GM18858 (cell line): ENCODE measurements around the gene SPRY2.

ENCODE experiments used
- ATAC-seq: cut with Tn5 transposase; IDR thresholded peaks from one replicate; pipeline ENCODE4 v1.9.1; 2021; ENCODE audit not compliant: unreplicated experiment

The SPRY2 gene

DNA sequence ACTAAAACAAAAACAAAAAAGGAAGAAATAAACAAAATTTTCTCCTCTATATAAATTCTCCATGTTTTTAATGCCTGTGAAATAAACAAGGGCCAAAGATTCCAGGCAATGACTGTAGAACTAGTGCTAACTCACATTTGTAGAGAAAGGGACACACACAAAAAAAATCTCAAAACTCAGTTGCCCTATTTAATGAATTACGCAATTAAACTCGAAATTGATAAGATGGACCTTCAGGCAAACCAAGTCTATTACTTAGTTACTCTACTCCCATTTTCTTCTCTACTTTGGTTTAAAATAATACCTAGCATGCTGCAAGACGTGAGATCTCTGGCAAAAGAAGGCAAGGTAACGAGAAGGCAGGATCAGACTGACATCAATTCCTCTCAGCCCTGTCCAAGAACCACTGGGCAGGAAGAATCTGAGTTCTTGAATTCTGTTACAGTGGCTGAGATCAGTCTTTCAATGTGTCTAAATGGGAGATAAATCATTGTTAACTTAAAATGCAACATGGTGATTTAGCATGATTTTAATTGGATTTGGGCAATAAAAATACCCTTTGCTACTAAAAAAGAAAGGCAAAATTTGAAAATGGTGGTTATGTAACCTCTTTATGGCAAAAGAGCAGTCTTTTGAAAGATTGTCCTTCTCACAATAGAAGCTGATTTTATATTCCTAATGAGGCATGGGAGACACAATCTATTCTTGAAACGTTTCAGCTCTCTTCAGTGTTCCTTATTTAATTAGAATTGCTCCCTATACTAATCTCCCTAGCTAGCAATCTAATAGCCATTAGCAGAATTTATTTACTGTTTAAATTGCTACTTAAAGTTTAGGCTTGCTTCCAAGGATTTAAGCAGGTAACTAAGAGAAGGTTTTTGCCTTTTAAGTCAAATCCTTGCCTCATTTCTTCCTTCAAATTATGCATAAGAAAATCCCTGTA, 25.9 kb downstream of the SPRY2 start:
- no peak for ATAC-seq

DNA sequence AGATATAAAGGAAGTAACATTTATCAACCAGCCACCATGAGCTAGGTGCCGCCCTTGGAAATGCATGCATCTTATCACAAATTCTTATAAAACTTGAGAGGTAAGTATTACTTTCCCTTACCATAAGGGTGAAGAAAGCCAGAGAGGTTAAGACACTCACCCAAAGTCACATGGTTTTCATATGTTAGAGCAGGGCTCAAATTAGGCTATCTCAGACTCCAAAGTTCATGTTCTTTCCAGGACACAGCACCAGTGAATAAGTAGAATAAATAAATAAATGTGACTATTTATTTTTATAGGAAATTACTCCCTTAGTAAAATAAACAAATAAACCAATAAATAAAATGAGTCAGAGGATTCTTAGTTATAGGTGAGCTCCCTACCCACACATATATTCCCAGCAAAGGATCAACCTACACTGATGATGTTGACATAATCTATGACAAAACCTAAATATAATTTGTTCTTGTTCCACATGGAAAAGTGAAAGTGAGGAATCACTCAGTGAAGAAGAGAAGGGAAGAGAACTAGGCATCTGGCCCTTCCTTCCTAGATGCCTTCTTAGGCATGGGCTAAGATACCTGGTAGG, 27.2 kb downstream of the SPRY2 start:
- ATAC-seq: no peak

DNA sequence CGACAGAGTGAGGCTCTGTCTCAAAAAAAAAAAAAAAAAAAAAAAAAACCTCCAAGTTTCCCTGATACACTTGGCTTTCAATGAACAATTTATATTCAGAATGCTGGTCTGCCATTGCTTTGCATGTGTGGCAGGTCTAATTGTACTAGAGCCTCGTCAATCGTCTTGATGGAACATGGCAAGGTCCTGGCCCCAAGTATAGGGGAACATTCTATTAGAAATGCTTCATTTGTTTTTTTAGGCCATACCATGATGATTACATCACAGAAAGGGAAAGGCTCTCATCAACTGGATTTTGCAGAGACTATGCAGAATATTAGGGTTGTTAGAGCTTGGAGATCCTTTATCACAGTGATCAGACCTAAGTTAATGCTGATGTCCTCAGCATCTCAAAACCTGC, 28.0 kb downstream of the SPRY2 start:
- ATAC-seq: no peak

DNA sequence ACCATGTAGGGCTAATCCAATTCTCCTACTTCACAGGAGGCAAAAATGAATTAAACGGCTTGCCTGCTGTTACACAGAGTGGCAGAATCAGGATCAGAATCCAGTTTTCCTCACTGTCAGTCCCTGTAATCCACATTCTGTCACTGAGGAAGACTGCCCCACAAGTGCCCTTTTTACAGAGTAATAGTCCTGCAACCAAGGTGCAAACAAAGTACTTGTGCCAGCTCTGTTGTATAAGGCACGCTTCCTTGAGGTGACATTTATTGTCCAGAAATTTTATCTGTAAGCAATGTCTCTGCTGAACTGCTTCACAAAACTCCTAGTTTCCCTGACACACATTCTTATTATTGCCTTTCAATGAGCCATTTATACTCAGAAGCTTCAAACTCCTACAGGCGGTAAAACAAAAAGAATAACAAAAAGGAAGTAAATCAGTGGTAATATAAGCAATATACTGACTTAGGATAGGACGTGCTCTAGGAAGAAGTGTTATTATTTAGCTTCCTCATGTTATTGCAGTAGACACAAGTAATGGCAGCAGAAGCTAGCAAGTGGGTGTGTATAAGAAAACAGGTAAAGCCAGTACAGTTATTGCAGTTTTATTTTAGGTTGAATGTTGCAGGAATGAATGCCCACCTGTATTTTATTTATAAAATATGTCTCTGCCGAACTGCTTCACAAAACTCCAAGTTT, 28.8 kb downstream of the SPRY2 start:
- ATAC-seq: no peak

DNA sequence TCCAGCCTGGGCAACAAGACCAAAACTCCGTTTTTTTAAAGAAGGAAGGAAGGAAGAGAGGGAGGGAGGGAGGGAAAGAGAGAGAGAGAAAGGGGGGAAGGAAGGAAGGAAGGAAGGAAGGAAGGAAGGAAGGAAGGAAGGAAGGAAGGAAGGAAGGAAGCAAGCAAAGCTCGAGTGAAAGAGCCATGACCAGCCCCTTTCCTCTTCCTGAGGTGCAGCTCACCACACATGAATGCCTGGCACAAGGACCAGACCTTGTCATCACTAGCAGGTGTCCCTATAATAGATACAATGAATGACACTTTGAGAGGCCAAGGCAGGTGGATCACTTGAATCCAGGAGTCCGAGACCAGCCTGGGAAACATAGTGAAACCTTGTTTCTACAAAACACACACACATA, 31.0 kb downstream of the SPRY2 start:
- no peak for ATAC-seq

DNA sequence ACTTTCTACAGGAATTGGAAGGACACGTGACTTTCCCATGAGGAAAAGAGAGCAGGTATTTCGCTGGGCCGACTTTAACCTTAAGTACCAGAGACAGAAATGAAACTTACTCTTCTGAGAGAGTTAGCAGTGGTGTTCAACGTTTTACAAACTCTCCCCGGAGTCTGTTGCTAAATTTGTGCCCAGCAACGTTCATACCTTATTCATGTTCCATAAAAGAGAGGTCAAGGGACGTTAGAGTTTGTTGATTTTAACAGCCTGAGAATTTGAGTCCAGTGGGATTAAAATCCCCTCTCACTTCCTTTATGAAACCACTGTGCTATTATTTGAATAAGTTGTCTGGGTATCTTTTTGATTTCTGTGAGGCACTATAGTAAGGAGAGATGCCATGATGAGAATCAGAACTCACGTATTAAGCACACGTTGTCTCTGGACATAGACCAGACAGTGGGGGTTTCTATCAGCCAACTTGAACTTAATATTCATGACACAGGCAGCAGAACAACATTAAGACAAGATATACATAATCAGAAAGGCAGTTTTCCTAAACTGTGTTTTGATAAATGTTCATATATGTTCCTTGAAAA, 33.4 kb downstream of the SPRY2 start:
- ATAC-seq: no peak

DNA sequence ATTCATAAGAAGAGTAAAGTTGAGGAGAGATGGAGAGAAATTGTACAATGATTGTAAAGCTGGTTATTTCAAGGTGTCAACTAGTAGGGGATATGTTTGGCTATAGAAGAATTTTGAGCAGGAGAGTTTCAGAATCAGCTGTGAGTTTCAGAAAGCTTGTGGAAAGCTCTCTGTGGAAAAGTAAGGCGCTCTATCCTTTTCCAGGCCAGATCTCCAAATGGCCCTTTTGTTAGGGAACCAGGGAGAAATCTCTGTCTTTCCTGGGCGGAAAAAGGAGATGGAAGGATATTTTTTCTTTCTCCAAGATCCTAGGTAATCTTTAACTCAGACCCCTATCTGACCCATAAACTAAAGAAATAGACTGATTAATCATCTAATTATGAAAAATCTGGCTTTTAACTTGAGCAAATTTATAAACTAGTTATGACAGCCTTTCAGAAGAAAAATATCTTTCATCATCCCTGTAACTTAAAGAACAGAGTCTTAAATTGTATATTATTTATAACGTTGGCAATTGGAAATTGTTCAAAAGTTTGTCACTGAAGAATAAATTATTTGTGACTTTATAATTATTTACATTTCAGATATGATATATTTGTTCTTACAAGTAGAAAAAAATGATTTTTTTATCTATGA, 34.5 kb downstream of the SPRY2 start:
- ATAC-seq: no peak

DNA sequence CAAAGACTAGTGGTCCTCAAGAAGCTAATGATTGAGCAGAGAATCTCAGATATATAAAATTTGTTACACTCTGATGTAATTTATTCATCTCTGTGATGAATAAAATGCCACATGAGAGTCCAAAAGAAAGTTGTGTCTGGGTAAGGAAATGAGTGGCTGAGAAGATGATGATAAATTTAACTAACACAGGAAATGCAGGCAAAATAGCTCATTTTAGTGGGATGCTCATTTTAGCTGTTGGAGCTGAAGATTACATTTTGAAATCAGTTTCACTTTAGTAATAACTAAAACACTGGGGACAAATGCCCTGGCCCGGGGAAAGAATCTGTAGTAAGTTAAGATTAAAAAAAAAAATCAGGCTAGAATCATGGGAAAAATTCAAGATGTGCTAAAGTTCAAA, 35.2 kb downstream of the SPRY2 start:
- no peak for ATAC-seq

DNA sequence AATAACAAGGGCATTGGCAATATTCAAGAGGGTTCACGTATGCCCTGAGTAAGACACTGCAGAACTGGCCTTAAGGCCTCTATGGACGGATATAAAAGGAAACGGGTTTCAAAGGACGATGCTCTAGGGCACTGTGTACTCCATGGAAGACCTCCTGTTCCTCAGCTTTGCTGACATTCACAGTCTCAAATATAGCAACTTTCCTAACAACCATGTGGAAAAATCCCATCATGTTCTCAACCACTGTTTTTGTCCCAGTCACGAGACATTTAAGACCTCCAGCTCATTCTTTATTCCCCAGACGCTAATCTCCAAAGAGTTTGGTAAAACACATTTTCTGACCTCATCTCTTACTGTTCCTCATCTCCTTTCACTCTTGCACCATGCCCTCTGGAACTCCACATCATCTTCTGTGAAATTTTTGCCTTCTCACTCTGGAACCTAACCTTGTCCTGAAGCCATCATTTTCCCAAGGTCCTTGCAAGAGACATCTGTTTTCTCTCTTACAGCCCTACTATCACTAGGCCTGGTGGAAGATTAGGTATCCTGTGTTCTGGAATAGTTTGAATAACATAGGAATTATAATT, 37.6 kb downstream of the SPRY2 start:
- no peak for ATAC-seq

DNA sequence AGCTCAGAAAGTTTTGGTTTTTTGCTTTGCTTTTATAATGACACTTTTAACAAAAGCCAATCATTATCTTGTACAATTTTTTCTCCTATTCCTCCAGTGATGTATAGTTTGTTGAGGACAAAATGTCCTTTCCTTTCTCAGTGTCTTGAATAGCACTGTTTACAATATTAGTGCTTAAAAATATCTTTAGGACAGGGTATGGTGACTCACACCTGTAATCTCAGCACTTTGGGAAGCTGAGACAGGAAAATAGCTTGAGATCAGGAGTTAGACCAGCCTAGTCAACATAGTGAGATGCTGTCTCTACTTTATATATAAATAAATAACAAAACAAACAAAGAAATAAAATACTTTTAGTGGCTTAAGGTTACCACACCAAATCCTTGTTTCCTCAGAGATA, 41.9 kb downstream of the SPRY2 start:
- no peak for ATAC-seq

DNA sequence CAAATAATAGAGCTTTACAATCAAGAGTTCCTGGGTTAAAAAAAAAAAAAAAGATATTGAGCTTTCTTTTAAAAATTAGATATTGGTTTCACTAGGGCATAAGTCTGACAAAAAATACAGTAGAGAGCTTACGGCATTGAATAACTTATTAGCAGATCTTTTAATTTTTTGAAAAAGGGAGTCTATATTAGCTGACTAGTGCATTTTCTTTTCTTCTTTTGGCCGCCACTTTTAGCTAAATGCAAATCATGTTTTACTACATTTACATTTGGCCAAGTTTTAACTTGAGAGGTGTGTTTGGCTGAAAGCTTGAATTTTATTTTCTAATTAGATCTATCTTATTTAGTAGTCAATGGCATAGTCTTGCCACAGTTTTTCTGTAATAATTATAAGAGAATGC, 43.4 kb downstream of the SPRY2 start:
- ATAC-seq: no peak

DNA sequence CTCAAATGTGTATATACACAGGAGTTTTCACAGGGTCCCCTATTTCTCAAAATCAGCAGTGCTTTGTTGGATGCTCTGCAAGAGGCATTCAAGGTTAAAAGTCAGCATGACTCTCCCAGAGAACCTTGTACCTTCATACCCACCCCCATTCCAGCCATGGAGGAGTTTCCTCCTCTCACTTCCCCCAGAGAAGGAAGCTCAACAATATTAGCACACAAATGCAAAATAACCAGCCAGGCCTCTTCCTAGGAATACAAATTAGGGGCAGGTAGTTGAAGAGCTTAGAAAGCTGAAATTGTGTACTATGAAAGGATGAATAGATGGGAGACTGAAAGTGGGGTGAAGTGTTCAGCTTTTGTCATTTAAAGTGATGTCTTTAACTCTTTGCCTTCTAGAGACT, 43.8 kb downstream of the SPRY2 start:
- no peak for ATAC-seq

DNA sequence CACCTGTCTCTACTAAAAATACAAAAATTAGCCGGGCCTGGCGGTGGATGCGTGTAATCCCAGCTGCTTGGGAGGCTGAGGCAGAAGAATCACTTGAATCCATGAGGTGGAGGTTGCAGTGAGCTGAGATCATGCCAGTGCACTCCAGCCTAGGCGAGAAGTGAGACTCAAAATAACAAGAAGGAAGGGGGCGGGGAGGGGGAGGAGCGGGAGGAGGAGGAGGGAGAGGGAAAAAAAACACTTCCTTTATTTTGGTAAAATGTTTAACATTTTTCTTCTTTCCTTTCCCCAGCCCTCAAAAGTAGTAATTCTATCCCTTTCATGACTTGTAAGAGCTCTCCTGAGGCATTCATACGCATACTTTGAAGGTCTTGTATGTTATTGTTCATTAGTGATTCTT, 44.3 kb downstream of the SPRY2 start:
- no peak for ATAC-seq

DNA sequence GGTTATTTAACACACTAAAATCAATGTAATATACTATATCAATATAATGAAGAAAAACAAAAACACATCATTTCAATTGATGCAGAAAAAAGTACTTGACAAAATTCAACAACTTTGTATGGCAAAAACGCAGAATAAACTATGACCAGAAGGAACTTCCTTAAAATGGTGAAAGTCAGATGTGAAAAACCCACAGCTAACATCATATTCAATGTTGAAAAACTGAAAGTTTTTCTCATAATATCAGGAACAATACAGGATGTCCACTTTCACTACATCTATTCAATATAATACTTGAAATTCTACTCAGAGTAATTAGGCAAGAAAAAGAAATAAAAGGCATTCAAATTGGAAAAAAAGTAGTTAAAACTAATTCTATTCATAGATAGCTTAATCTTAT, 50.3 kb downstream of the SPRY2 start:
- no peak for ATAC-seq
